H1 (cell line): ENCODE measurements around the gene ACADVL. TPM values are rescaled to one million over a fixed set of nuclear protein-coding genes. Genes with fewer than 3 reads are reported as not detected.

Experiments used
- CHD7 ChIP-seq: fragments of 300-600 bp; sonication (generic); IDR thresholded peaks from 2 replicates; pipeline ENCODE4 v1.7.1; 2012; ENCODE audit warnings: low read length, moderate library complexity, mild to moderate bottlenecking, inconsistent platforms; ENCODE audit not compliant: insufficient replicate concordance
- CREB1 ChIP-seq: IDR thresholded peaks from 2 replicates; pipeline ENCODE4 v1.6.1; 2012; ENCODE audit warnings: inconsistent platforms
- EGR1 ChIP-seq: IDR thresholded peaks from 2 replicates; pipeline ENCODE4 v1.6.1; 2011; ENCODE audit warnings: low read depth, low read length, borderline replicate concordance
- GABPA ChIP-seq: IDR thresholded peaks from 2 replicates; pipeline ENCODE4 v1.6.1; 2011; ENCODE audit warnings: mild to moderate bottlenecking, low read length, moderate library complexity, borderline replicate concordance; ENCODE audit not compliant: insufficient read depth
- POLR2A ChIP-seq, 2 experiments: IDR thresholded peaks; 1 replicate in 1 of 2; 2 replicates in 1 of 2; pipeline ENCODE4 v1.6.1; 2011; ENCODE audit warnings: low read depth in 2 of 2, low read length in 2 of 2, mild to moderate bottlenecking in 2 of 2; ENCODE audit errors: control extremely low read depth in 1 of 2
- RFX5 ChIP-seq: IDR thresholded peaks from 2 replicates; pipeline ENCODE4 v1.6.1; 2011; ENCODE audit warnings: low read depth, low read length, improper control_type of control experiment, borderline replicate concordance
- SIRT6 ChIP-seq: IDR thresholded peaks from one replicate; pipeline ENCODE4 v1.7.1; 2012; ENCODE audit warnings: low read length, inconsistent platforms
- SP4 ChIP-seq: IDR thresholded peaks from 2 replicates; pipeline ENCODE4 v1.6.1; 2012; ENCODE audit warnings: low read length, inconsistent platforms
- TAF1 ChIP-seq: IDR thresholded peaks from 2 replicates; pipeline ENCODE4 v1.6.1; 2011; ENCODE audit warnings: mild to moderate bottlenecking, low read depth, low read length
- polyA plus RNA-seq, 7 experiments: library from polyadenylated mRNA; depleted of rRNA in 3 of 7; stranded (reverse) in 5 of 7; unstranded in 2 of 7; fragments of >200 nt in 5 of 7; fragments of 200-250 nt in 2 of 7; gene quantifications; 1 replicate in 5 of 7; 2 replicates in 1 of 7; 4 replicates in 1 of 7; pipeline versions ENCODE4 v1.2.1 to v1.2.3, GENCODE V29; 2011 to 2013; ENCODE audit warnings: missing spikeins in 2 of 7, mixed read lengths in 2 of 7
- total RNA-seq: library from RNA; stranded (reverse); fragmentation: NEBNext Ultra II Directional; extraction: Animal tissue kit (Norgen Biotek cat#: 25700); gene quantifications from 2 replicates; pipeline ENCODE4 v1.2.1, GENCODE V29; 2021
- TF ChIP-seq, protein P1 (sequence below): IDR thresholded peaks from 2 replicates; pipeline ENCODE4 v1.6.1; 2011; ENCODE audit warnings: low read depth, mild to moderate bottlenecking, low read length; ENCODE audit not compliant: insufficient read depth

ACADVL gene
- total and polyA plus RNA-seq, 2 of the 8 experiments (the other 6 are each of a cell fraction or from before 2014, with no cell fraction given): 181 to 231 TPM

GRCh38 chr17:7214300-7215135 is 5.2 kb upstream of the ACADVL start (continued):
- TF ChIP-seq CHD7 (no peak), POLR2A (IDR thresholded peaks at IDR 0.05; ENCODE audit: control extremely low read depth in 1 of 2, low read depth in 2 of 2, low read length in 2 of 2) (no peak), GABPA (no peak), TAF1 (no peak), EGR1 (peak; percentile 53; the same call in 1 of the 2 replicates), SIRT6 (no peak), RFX5 (peak; percentile 82), CREB1 (peak; percentile 59; the same call in 1 of the 2 replicates), SP4 (peak; percentile 75; the same call in 1 of the 2 replicates)
- TF ChIP-seq, protein P1, sequence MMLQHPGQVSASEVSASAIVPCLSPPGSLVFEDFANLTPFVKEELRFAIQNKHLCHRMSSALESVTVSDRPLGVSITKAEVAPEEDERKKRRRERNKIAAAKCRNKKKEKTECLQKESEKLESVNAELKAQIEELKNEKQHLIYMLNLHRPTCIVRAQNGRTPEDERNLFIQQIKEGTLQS: 0 out of 2 replicates have a peak, but pooled peaks have one; percentile 37
